ENCODE results near the gene CDH4. TPM values are rescaled to one million over a fixed set of nuclear protein-coding genes. Genes with fewer than 3 reads are reported as not detected.

CDH4 gene
- polyA plus RNA-seq, 1 donor (not counting 4 experiments of a cell fraction or from before 2014, with no cell fraction given): 2.2 TPM

DNA sequence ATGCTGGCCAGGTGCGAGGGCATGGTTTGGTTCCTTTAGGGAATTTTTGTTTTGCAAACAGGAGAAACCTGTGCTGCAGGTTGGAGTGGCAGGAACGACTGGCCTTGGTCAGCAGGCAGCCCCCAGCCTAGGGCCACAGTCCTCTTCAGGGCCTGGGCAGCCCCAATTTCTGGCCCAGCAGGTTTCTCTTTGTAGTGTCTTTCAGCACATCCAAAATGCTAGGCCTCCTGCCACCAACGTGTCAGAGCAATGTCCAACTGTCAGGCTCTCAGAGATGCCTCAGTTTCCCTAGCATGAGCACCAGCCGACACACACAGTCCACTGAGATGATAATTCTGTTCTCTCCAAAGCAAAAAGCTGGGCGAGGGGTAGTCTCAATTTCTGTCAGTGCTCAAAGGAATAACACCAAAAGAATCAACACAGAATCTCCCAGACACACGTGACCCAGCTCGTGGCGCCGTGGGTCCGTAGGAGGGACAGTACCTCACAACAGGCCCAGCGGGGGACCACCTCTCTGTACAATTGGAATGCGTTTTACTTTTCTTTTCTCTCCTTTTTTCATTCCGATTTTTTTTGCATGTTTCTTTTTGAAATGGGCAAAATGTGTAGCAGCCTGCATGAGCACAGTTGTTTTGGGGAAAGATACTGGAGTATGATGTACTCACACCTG lies 687.8 kb downstream of the CDH4 start:
- H3K27me3 ChIP-seq (ENCODE audit: control insufficient read depth, extremely low read depth, insufficient read depth, low read length): peaks cover 4% of the 10 kb centered on the region

DNA sequence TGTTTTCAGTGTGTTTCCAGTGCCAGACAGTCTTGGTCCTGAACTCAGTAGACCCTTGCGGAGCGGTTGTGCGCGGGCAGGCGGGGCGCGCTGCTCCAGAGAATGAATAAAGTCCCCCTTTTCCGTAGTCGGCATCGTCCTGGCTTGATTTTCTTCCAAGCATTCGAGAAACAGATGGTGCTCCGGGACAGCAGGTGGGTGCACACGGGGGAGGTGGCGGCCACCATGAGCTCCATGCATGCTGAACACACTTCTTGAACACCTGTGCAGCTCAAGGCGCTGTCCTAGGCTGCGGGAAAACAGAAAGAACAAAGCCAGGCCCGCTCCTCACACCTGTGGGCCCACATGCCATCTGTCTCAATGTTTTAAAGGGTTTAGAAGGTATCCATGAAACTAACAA lies 688.4 kb downstream of the CDH4 start:
- Histone ChIP-seq H3K27ac (ENCODE audit: control insufficient read depth, insufficient read depth, low read length) (no peak overlapping the region), H3K4me3 (ENCODE audit: control insufficient read depth in 2 of 3, extremely low read depth in 1 of 3, insufficient read depth in 2 of 3, low read depth in 1 of 3, low read length in 3 of 3) (no peak overlapping the region), H4K20me1 (ENCODE audit: control insufficient read depth, extremely low read depth, insufficient read depth, low read length) (no peaks in the 10 kb centered on the region), H3K4me2 (ENCODE audit: control insufficient read depth, extremely low read depth, insufficient read depth, low read depth, low read length) (no peak overlapping the region), H3K79me2 (ENCODE audit: control insufficient read depth, insufficient read depth, low read length) (no peaks in the 10 kb centered on the region), H3K36me3 (ENCODE audit: control insufficient read depth in 2 of 2, extremely low read depth in 1 of 2, insufficient read depth in 2 of 2, low read length in 2 of 2) (no peaks in the 10 kb centered on the region), H3K9me1 (ENCODE audit: control insufficient read depth, extremely low read depth, insufficient read depth, low read length) (no peaks in the 10 kb centered on the region), H2AFZ (ENCODE audit: control insufficient read depth, low read length) (no peak overlapping the region), H3K9ac (ENCODE audit: control insufficient read depth, extremely low read depth, insufficient read depth, low read length) (no peak overlapping the region), H3K27me3 (ENCODE audit: control insufficient read depth, extremely low read depth, insufficient read depth, low read length) (peaks cover 4% of the 10 kb centered on the region), H3K4me1 (ENCODE audit: control insufficient read depth, extremely low read depth, insufficient read depth, low read length) (no peaks in the 10 kb centered on the region), H3K9me3 (ENCODE audit: control insufficient read depth, low read depth, low read length) (no peaks in the 10 kb centered on the region)
- no peak for TF ChIP-seq EZH2 (IDR thresholded peaks at IDR 0.05; ENCODE audit: low read length)
- TF ChIP-seq, protein P1, sequence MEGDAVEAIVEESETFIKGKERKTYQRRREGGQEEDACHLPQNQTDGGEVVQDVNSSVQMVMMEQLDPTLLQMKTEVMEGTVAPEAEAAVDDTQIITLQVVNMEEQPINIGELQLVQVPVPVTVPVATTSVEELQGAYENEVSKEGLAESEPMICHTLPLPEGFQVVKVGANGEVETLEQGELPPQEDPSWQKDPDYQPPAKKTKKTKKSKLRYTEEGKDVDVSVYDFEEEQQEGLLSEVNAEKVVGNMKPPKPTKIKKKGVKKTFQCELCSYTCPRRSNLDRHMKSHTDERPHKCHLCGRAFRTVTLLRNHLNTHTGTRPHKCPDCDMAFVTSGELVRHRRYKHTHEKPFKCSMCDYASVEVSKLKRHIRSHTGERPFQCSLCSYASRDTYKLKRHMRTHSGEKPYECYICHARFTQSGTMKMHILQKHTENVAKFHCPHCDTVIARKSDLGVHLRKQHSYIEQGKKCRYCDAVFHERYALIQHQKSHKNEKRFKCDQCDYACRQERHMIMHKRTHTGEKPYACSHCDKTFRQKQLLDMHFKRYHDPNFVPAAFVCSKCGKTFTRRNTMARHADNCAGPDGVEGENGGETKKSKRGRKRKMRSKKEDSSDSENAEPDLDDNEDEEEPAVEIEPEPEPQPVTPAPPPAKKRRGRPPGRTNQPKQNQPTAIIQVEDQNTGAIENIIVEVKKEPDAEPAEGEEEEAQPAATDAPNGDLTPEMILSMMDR (optimal IDR thresholded peaks at IDR 0.05 in 1 of 3, IDR thresholded peaks at IDR 0.05 in 1 of 3, conservative IDR thresholded peaks at IDR 0.05 in 1 of 3; ENCODE audit: extremely low read depth in 1 of 3, insufficient read depth in 2 of 3, low read length in 3 of 3): no peak
- DNase-seq (ENCODE audit: low read depth, low spot score): no peak
- dilution Hi-C loops (cut with MboI; ENCODE audit: extremely low pct_ligation_motif_present, low sequenced_read_pairs): no loop called here
- FAIRE-seq: no peak

More for the DNA sequence above, 687.8 kb downstream of the CDH4 start:
- dilution Hi-C loops (cut with MboI; ENCODE audit: extremely low pct_ligation_motif_present, low sequenced_read_pairs): no loop called here
- no peak for DNase-seq (ENCODE audit: low read depth, low spot score)
- no peaks in the 10 kb centered on the region for H3K36me3 ChIP-seq (ENCODE audit: control insufficient read depth in 2 of 2, extremely low read depth in 1 of 2, insufficient read depth in 2 of 2, low read length in 2 of 2)
- H3K4me1 ChIP-seq (ENCODE audit: control insufficient read depth, extremely low read depth, insufficient read depth, low read length): no peaks in the 10 kb centered on the region
- no peaks in the 10 kb centered on the region for H4K20me1 ChIP-seq (ENCODE audit: control insufficient read depth, extremely low read depth, insufficient read depth, low read length)
- H3K79me2 ChIP-seq (ENCODE audit: control insufficient read depth, insufficient read depth, low read length): no peaks in the 10 kb centered on the region
- H3K4me2 ChIP-seq (ENCODE audit: control insufficient read depth, extremely low read depth, insufficient read depth, low read depth, low read length): no peak overlapping the region
- H3K9ac ChIP-seq (ENCODE audit: control insufficient read depth, extremely low read depth, insufficient read depth, low read length): no peak overlapping the region
- H3K27ac ChIP-seq (ENCODE audit: control insufficient read depth, insufficient read depth, low read length): no peak overlapping the region
- no peaks in the 10 kb centered on the region for H3K9me3 ChIP-seq (ENCODE audit: control insufficient read depth, low read depth, low read length)
- no peak overlapping the region for H2AFZ ChIP-seq (ENCODE audit: control insufficient read depth, low read length)
- H3K4me3 ChIP-seq (ENCODE audit: control insufficient read depth in 2 of 3, extremely low read depth in 1 of 3, insufficient read depth in 2 of 3, low read depth in 1 of 3, low read length in 3 of 3): no peak overlapping the region
- TF ChIP-seq, protein P1 (optimal IDR thresholded peaks at IDR 0.05 in 1 of 3, IDR thresholded peaks at IDR 0.05 in 1 of 3, conservative IDR thresholded peaks at IDR 0.05 in 1 of 3; ENCODE audit: extremely low read depth in 1 of 3, insufficient read depth in 2 of 3, low read length in 3 of 3): no peak
- no peak for TF ChIP-seq EZH2 (IDR thresholded peaks at IDR 0.05; ENCODE audit: low read length)
- no peak for FAIRE-seq
- H3K9me1 ChIP-seq (ENCODE audit: control insufficient read depth, extremely low read depth, insufficient read depth, low read length): no peaks in the 10 kb centered on the region

Data from keratinocyte (primary cell).